Spleen (tissue), 11 donors: ENCODE data around the gene ZNF618. TPM values are rescaled to one million over a fixed set of nuclear protein-coding genes. Genes with fewer than 3 reads are reported as not detected.

Experiments used
- DNase-seq: peaks from one replicate; pipeline ENCODE4 v3.0.0-alpha.2; 2020
- H3K27ac ChIP-seq, 8 donors: fragments of 200-600 bp; sonication (generic) in 7 of 8; 1 replicate in 4 of 8; 2 replicates in 4 of 8; pipeline versions ENCODE4 v1.5.0 to v1.8.0; 2016 to 2021; ENCODE audit warnings: inconsistent platforms in 4 of 8, mild to moderate bottlenecking in 4 of 8, moderate library complexity in 1 of 8
- H3K27me3 ChIP-seq, 7 donors: fragments of 200-600 bp; sonication (generic) in 6 of 7; replicated peaks in 1 of 7; 1 replicate in 4 of 7; 2 replicates in 3 of 7; pipeline versions ENCODE4 v1.5.0 to v1.8.0; 2016 to 2021; ENCODE audit warnings: inconsistent platforms in 3 of 7, mild to moderate bottlenecking in 1 of 7
- H3K36me3 ChIP-seq, 6 donors: fragments of 200-600 bp; sonication (generic) in 5 of 6; 1 replicate in 4 of 6; 2 replicates in 2 of 6; pipeline versions ENCODE4 v1.5.0 to v1.8.0; 2016 to 2021; ENCODE audit warnings: inconsistent platforms in 2 of 6
- H3K4me1 ChIP-seq, 6 donors: fragments of 200-600 bp; sonication (generic) in 5 of 6; 1 replicate in 3 of 6; 2 replicates in 3 of 6; pipeline versions ENCODE4 v1.5.0 to v1.8.0; 2016 to 2021; ENCODE audit warnings: inconsistent platforms in 3 of 6
- H3K4me3 ChIP-seq, 8 donors: fragments of 200-600 bp; sonication (generic) in 7 of 8; 1 replicate in 4 of 8; 2 replicates in 4 of 8; pipeline versions ENCODE4 v1.5.0 to v1.8.0; 2016 to 2021; ENCODE audit warnings: inconsistent platforms in 4 of 8, mild to moderate bottlenecking in 4 of 8, moderate library complexity in 2 of 8
- H3K9me3 ChIP-seq, 8 donors: fragments of 200-600 bp; sonication (generic) in 7 of 8; 1 replicate in 4 of 8; 2 replicates in 4 of 8; pipeline versions ENCODE4 v1.5.0 to v1.8.0; 2016 to 2021; ENCODE audit warnings: inconsistent platforms in 4 of 8
- POLR2A ChIP-seq, 3 donors: fragments of 450-650 bp; IDR thresholded peaks; one replicate each; pipeline ENCODE4 v1.5.1; 2017; ENCODE audit warnings: antibody characterized with exemption in 3 of 3, mild to moderate bottlenecking in 1 of 3
- POLR2AphosphoS5 ChIP-seq, 3 donors: sonication (generic); formaldehyde crosslinking; IDR thresholded peaks; one replicate each; pipeline ENCODE4 v1.5.1; 2017; ENCODE audit warnings: antibody characterized with exemption in 3 of 3
- WGBS, 5 donors: extraction: QIAGEN DNeasy Blood & Tissue Kit in 3 of 5; methylation state at CpG; one replicate each; pipeline versions ENCODE4 v1.1.5 to v1.1.7; 2013 to 2018; 5-methylcytosine and 5-hydroxymethylcytosine counted together
- intact Hi-C: fragments of 100-400 bp; cut with DNase I; formaldehyde crosslinking; loops from one replicate; pipeline ENCODE4 v1.15.0; 2023; ENCODE audit warnings: low total_unique reads
- polyA plus RNA-seq, 3 donors: library from polyadenylated mRNA; stranded (reverse); fragments of 200-250 nt; gene quantifications; one replicate each; pipeline ENCODE4 v1.2.1, GENCODE V29; 2013
- total RNA-seq, 7 donors: library from RNA; depleted of rRNA in 3 of 7; stranded (reverse); fragments of >200 nt in 3 of 7; fragmentation: NEBNext Ultra II Directional in 4 of 7; extraction: Animal tissue kit (Norgen Biotek cat#: 25700) in 4 of 7; gene quantifications; one replicate each; pipeline versions ENCODE4 v1.1.0 to v1.2.1, GENCODE V29; 2016 to 2021
- TF ChIP-seq, protein P1 (sequence below), 11 experiments: fragments of 200-600 bp in 7 of 11; fragments of 450-650 bp in 4 of 11; sonication (generic) in 4 of 11; IDR thresholded peaks in 8 of 11; conservative IDR thresholded peaks in 3 of 11; 1 replicate in 7 of 11; 2 replicates in 4 of 11; pipeline versions ENCODE4 v1.4.0 to v1.8.0; 2016 to 2021; ENCODE audit warnings: antibody characterized with exemption in 11 of 11, inconsistent platforms in 4 of 11, mild to moderate bottlenecking in 1 of 11
- donor health status: healthy with polysubstance abuse.
- donor health status: DM: no; HTN: no; CAD: no; lungs with moderate emphysema.
- donor health status: DM: no; HTN: no; CAD: no.
- donor health status: Bipolar disorder and iron deficiency.
- donor health status: healthy.
- donor health status: DM: no; HTN: no; CAD: no.
- donor health status: DM: yes; HTN: yes; CAD: no.

ZNF618 gene
- total and polyA plus RNA-seq, 10 donors = 0.58 to 14.8 (median 8.4) TPM

DNA sequence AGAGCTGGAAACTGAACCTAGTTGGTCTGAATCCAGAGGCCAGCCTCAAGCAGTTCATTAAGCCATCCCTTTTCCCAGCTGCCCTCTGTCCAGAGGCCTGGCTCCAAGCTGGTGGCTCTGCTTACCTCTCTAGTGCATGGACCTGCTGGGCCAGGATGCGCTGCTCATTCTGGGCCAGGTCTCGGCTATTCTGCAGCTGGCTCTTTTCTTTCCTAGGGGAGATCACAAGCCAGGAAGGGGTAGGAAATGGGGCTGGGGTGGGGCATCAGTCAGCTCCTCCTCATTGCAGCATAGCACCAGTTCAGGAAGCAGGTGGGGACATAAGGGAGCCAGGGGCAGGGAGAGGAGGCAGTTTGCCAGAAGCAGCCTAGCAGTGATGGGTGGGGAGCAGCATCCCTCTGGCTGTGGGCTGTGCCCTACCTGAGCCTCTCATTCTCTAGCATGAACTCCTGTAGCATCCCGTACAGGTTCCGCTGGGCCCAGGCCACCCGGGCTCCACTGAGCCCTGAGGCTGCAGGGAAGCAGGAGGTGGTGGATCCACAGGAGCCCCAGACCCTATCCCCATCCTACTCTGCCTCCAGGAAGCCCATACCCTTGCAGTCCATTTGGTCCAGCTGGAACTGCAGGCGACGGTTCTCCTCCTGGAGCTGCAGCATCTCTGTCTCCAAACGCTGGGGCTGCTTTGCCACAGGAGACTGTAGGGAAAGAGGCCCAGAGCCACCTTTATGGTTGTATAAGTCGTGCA, 217.8 kb downstream of the ZNF618 start:
- H3K27ac ChIP-seq = no peak overlapping the region
- DNase-seq = peak; percentile 54
- no peaks in the 10 kb centered on the region for H3K9me3 ChIP-seq
- no peak for TF ChIP-seq POLR2AphosphoS5 (IDR thresholded peaks at IDR 0.05)
- TF ChIP-seq POLR2A (IDR thresholded peaks at IDR 0.05) = no peak
- TF ChIP-seq, protein P1, sequence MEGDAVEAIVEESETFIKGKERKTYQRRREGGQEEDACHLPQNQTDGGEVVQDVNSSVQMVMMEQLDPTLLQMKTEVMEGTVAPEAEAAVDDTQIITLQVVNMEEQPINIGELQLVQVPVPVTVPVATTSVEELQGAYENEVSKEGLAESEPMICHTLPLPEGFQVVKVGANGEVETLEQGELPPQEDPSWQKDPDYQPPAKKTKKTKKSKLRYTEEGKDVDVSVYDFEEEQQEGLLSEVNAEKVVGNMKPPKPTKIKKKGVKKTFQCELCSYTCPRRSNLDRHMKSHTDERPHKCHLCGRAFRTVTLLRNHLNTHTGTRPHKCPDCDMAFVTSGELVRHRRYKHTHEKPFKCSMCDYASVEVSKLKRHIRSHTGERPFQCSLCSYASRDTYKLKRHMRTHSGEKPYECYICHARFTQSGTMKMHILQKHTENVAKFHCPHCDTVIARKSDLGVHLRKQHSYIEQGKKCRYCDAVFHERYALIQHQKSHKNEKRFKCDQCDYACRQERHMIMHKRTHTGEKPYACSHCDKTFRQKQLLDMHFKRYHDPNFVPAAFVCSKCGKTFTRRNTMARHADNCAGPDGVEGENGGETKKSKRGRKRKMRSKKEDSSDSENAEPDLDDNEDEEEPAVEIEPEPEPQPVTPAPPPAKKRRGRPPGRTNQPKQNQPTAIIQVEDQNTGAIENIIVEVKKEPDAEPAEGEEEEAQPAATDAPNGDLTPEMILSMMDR (IDR thresholded peaks at IDR 0.05 in 8 of 11, conservative IDR thresholded peaks at IDR 0.05 in 3 of 11) = no peak
- peaks cover 0 to 18% (median 11%) of the 10 kb centered on the region in 6 donors for H3K4me1 ChIP-seq
- H3K27me3 ChIP-seq = peaks cover 0 to 64% (median 15%) of the 10 kb centered on the region in 7 donors
- intact Hi-C loops = no loop called here
- H3K4me3 ChIP-seq = no peak overlapping the region
- 83 to 94% (median 91%) methylated on average over 6 to 9 of the region's 9 CpGs for WGBS, 5 donors
- no peaks in the 10 kb centered on the region for H3K36me3 ChIP-seq

DNA sequence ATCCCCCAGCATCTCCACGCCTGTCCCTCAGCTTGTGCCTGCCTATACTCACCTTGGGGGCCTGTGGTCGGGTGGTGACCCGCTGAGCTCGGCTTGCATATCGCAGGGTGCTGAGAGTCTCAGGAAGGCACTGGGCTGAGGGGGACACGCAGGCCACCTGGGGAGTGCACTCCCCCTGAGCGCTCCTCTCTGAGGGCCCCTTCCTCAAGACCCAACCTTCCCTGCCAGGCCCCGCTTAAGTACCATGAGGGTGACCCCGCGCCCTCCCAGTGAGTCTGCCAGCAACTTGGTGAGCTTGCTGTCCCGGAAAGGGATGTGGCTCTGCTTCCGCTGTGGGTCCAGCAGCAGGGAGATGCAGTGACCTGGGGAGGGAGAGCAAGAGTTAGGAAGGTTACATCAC, 218.9 kb downstream of the ZNF618 start:
- 84 to 94% (median 92%) methylated on average over 6 to 12 of the region's 12 CpGs for WGBS, 5 donors
- no peak overlapping the region for H3K27ac ChIP-seq
- H3K4me1 ChIP-seq = peaks cover 0 to 26% (median 14%) of the 10 kb centered on the region in 6 donors
- no peak overlapping the region for H3K4me3 ChIP-seq
- H3K9me3 ChIP-seq = no peaks in the 10 kb centered on the region
- TF ChIP-seq, protein P1 (IDR thresholded peaks at IDR 0.05 in 8 of 11, conservative IDR thresholded peaks at IDR 0.05 in 3 of 11) = no peak
- TF ChIP-seq POLR2A (IDR thresholded peaks at IDR 0.05) = no peak
- TF ChIP-seq POLR2AphosphoS5 (IDR thresholded peaks at IDR 0.05) = no peak
- DNase-seq = peak; percentile 66
- peaks cover 0 to 67% (median 21%) of the 10 kb centered on the region in 7 donors for H3K27me3 ChIP-seq
- intact Hi-C loops = no loop called here
- H3K36me3 ChIP-seq = no peaks in the 10 kb centered on the region

DNA sequence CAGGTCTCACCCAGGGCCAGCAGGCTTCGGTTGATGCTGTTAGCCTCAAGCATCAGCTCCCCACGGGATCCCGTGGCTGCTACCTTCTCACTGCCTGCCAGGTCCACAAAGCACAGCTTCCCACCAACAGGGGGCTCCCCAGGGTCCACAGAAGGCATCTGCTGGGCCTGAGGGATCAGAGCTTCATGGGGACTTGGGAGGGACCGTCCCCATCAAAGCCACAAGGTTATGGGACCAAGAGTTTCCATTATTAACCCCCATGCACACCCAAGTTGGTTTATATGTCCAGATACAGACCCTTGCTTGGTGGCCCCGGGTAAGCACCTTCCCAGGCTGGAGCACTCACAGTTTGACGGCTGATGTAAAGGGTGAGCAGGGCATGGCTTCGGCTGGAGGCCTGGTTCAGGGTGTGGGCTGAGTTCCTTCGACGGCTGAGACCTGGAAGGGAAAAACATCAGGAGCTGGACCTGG, 220.0 kb downstream of the ZNF618 start:
- TF ChIP-seq, protein P1 (IDR thresholded peaks at IDR 0.05 in 8 of 11, conservative IDR thresholded peaks at IDR 0.05 in 3 of 11) = no peak
- TF ChIP-seq POLR2A (IDR thresholded peaks at IDR 0.05) (no peak), POLR2AphosphoS5 (IDR thresholded peaks at IDR 0.05) (no peak)
- DNase-seq = peak; percentile 49
- Histone ChIP-seq H3K4me3 (no peak overlapping the region), H3K9me3 (no peaks in the 10 kb centered on the region), H3K4me1 (peaks cover 0 to 32% (median 16%) of the 10 kb centered on the region in 6 donors), H3K36me3 (no peaks in the 10 kb centered on the region), H3K27ac (no peak overlapping the region), H3K27me3 (peaks cover 0 to 68% (median 21%) of the 10 kb centered on the region in 7 donors)
- intact Hi-C loops = no loop called here
- 80 to 87% (median 83%) methylated on average over 9 of the region's 9 CpGs for WGBS, 5 donors

DNA sequence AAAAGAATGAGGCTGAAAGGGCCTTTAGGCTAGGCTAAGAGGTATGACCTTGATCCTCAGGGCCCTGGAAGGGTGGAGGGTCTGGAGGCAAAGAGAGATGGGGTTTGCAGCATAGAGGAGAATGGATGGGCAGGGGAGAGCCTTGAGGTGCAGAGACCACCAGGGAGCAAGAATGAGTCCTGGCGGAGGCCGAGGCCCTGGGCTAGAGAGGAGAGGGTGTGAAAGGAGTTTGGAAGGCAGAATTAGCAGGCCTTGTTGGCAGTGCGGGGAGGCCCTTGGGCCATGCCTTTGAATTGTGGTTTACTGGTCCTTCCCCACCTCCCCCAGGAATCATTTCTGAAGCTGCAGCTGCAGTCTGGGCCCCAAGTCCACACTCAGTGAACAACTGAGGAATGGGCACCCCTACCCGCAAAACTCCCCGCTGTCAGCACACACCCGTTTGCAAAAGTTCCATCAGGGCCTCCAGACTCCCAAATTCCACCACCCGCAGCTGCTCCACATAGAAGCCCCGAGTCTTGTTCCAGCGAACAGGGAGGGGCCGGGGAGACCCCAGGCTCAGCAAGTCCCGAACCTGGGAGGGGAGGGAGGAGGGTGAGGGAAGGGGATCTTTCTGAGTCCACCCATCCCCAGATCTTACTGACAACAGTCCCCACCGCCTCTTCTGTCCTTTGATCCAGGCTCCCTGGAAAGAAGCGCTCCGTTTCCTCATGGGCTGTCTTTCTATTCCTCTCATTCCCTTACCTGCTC, 220.9 kb downstream of the ZNF618 start:
- Histone ChIP-seq H3K27ac (no peak overlapping the region), H3K4me1 (peaks cover 0 to 32% (median 16%) of the 10 kb centered on the region in 6 donors), H3K4me3 (peak overlapping the region in 1 of 8 donors; percentile 69), H3K27me3 (peaks cover 0 to 68% (median 21%) of the 10 kb centered on the region in 7 donors), H3K9me3 (peaks cover 0 to 6% (median 3%) of the 10 kb centered on the region in 8 donors), H3K36me3 (no peaks in the 10 kb centered on the region)
- 66 to 77% (median 73%) methylated on average over 14 of the region's 14 CpGs for WGBS, 5 donors
- no peak for TF ChIP-seq POLR2A (IDR thresholded peaks at IDR 0.05)
- no peak for TF ChIP-seq POLR2AphosphoS5 (IDR thresholded peaks at IDR 0.05)
- TF ChIP-seq, protein P1 (IDR thresholded peaks at IDR 0.05 in 8 of 11, conservative IDR thresholded peaks at IDR 0.05 in 3 of 11) = no peak
- peak; percentile 43 for DNase-seq
- intact Hi-C loops = no loop called here
